AG04449 (cell line): ENCODE results near the gene EFHD2.
"Not testable (repeated sequence)": the region's sequence is repeated elsewhere in the genome, so short reads cannot be mapped to it uniquely, and the experiment has no call there.

Experiments
- CTCF ChIA-PET: fragments of 350-600 bp; formaldehyde crosslinking; extraction: SDS; loops from one replicate; lab custom pipeline; 2021; ENCODE audit warnings: antibody characterized with exemption; lab: Yijun Ruan, JAX
- POLR2A ChIA-PET: fragments of 400-600, 350-600 bp; formaldehyde crosslinking; extraction: SDS; loops from one replicate; lab custom pipeline; 2020; ENCODE audit warnings: antibody characterized with exemption, inconsistent platforms; lab: Yijun Ruan, JAX
- DNase-seq: peaks from one replicate; pipeline ENCODE4 v3.0.0-alpha.2; 2010; ENCODE audit warnings: low read depth, low spot score
- H3K4me3 ChIP-seq: 2 replicates; pipeline ENCODE4 v1.5.1; 2011; ENCODE audit warnings: low read depth, mild to moderate bottlenecking, control low read depth, low read length
- CTCF ChIP-seq: IDR thresholded peaks from one replicate; pipeline ENCODE4 v1.5.1; 2011; ENCODE audit warnings: mild to moderate bottlenecking, moderate library complexity, low read length, control low read depth, inconsistent platforms; ENCODE audit not compliant: insufficient read depth; ENCODE audit errors: missing control alignments

EFHD2 gene

GRCh38 chr1:15370268-15370667 lies 39.4 kb upstream of the EFHD2 start:
- no peak for TF ChIP-seq CTCF
- DNase-seq: no peak
- no peak overlapping the region for H3K4me3 ChIP-seq
- ChIA-PET CTCF (no interaction called here), POLR2A (no interaction called here)

- no peak for TF ChIP-seq CTCF
- no peak overlapping the region for H3K4me3 ChIP-seq
- ChIA-PET CTCF (interaction anchor here (1.2 kb wide), 1 partner anchor 12 kb away, joined by 3 read pairs; no protein-coding TSS in a partner anchor), POLR2A (no interaction called here)
- DNase-seq: no peak
Observed at GRCh38 chr1:15370781-15371520, 38.7 kb upstream of the EFHD2 start.

GRCh38 chr1:15371610-15372545 lies 37.8 kb upstream of the EFHD2 start:
- no peak for DNase-seq
- TF ChIP-seq CTCF: no peak
- POLR2A ChIA-PET: no interaction called here
- CTCF ChIA-PET: interaction anchor here (1.2 kb wide), 1 partner anchor 13 kb away, joined by 3 read pairs; no protein-coding TSS in a partner anchor
- no peak overlapping the region for H3K4me3 ChIP-seq

- no peak for TF ChIP-seq CTCF
- ChIA-PET POLR2A (no interaction called here), CTCF (no interaction called here)
- DNase-seq: no peak
- H3K4me3 ChIP-seq: no peak overlapping the region
Observed at GRCh38 chr1:15378729-15379128, 31.0 kb upstream of the EFHD2 start.

GRCh38 chr1:15379151-15379550 lies 30.5 kb upstream of the EFHD2 start:
- CTCF ChIA-PET, DNase-seq, POLR2A ChIA-PET, H3K4me3 ChIP-seq: not testable (repeated sequence)

GRCh38 chr1:15380601-15381508 lies 28.8 kb upstream of the EFHD2 start:
- ChIA-PET POLR2A (no interaction called here), CTCF (no interaction called here)
- no peak for DNase-seq
- TF ChIP-seq CTCF: no peak
- no peak overlapping the region for H3K4me3 ChIP-seq
